Motor neuron (in vitro differentiated cells): ENCODE measurements around the gene FXYD4. TPM values are rescaled to one million over a fixed set of nuclear protein-coding genes. Genes with fewer than 3 reads are reported as not detected.

ENCODE experiments used
- ATAC-seq, 8 experiments: fragments of 200-7000 bp; cut with Tn5 transposase; replicated peaks in 6 of 8; 2 replicates each; pipeline ENCODE4 v1.8.0; 2021; ENCODE audit warnings: mild to moderate bottlenecking in 8 of 8, moderate library complexity in 8 of 8
- H3K27ac ChIP-seq, 2 donors: fragments of 250-450 bp; sonication (Bioruptor Pico); 2 replicates each; pipeline ENCODE4 v1.9.0; 2021; ENCODE audit warnings: antibody characterized with exemption in 2 of 2, mild to moderate bottlenecking in 2 of 2, moderate library complexity in 1 of 2
- H3K4me1 ChIP-seq, 2 donors: fragments of 250-450 bp; sonication (Bioruptor Pico); replicated peaks in 1 of 2; 2 replicates each; pipeline ENCODE4 v1.6.1; 2021; ENCODE audit warnings: antibody characterized with exemption in 2 of 2, mild to moderate bottlenecking in 2 of 2, moderate library complexity in 1 of 2
- H3K4me3 ChIP-seq, 5 donors: fragments of 250-450 bp; sonication (Bioruptor Pico); 2 replicates each; pipeline ENCODE4 v1.9.0; 2021; ENCODE audit warnings: antibody characterized with exemption in 5 of 5, mild to moderate bottlenecking in 5 of 5, moderate library complexity in 4 of 5
- WGBS, 10 experiments: fragments of 450-650 bp; shearing (Covaris generic); methylation state at CpG; one replicate each; pipeline ENCODE4 v1.0.0; 2022; 5-methylcytosine and 5-hydroxymethylcytosine counted together
- in situ Hi-C, 9 experiments: fragments of 400-800 bp; cut with MboI; loops; one replicate each; pipeline ENCODE4 v1.15.0; 2021; ENCODE audit warnings: low sequenced_read_pairs in 9 of 9, low pct_unique_long_range_greater_than_20kb in 2 of 9; ENCODE audit not compliant: unreplicated experiment in 9 of 9
- total RNA-seq, 8 experiments: library from RNA; unstranded; fragments of 300-600 nt; gene quantifications; 2 replicates each; pipeline versions ENCODE4 v1.2.3 to v1.2.4, GENCODE V29; 2022

FXYD4 gene
- total RNA-seq, 8 experiments from 2014 or later, result 0.29 TPM; not detected in 7

DNA sequence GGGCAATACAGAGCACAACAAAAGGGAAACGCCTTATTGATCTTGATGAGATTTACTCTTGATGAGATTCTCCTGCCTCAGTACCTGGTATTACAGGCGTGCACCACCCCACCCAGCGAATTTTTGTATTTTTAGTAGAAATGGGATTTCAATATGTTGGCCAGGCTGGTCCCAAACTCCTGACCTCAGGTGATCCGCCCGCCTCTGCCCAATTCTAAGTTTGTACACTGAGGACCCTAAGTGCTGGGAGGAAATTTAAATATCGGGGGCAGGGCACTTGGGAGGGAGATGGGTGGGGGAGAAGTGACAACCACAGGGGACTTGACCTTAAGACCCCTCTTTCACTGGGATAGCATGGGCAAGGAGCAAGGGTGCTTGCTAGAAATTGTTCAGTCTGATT lies 23.4 kb downstream of the FXYD4 start:
- peak overlapping the region in 3 of 5 donors; percentile 54 to 67 (median 57) for H3K4me3 ChIP-seq

DNA sequence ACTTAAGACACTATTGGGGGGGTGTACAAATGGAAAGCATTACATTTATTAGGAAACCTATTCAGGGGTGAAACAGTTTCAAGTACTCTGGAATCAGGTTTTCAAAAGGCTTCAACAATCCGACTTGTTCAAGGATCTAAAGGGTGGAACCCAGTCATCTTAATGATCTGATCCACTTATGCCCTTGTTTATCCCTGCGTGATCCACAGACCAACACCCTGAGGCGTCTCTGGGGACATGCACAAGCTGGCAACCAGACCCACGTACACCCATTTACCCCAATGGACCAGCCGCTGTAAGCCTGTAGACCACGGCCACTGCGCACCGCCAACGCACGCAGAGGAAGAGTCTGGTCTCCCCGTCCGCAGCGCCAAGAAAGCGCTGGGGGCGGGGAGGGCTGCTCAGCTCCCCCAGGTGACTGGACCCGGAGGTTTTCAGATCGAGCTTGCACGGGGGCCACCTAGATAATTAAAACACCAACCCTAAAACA lies 24.2 kb downstream of the FXYD4 start:
- ATAC-seq, result peak in 2 of 8 experiments; percentile 0 to 1
- Histone ChIP-seq H3K27ac (peak overlapping the region; percentile 95), H3K4me3 (peak overlapping the region; percentile 54 to 90 (median 67)), H3K4me1 (peaks cover 15 to 19% of the 10 kb centered on the region in 2 donors)
- in situ Hi-C loops, result no loop called here
- WGBS, 10 experiments, result 0 to 29% (median 14%) methylated on average over 1 to 14 of the region's 18 CpGs; no CpG with 5 or more reads in 3 of the 10 experiments

More for the DNA sequence above, 23.4 kb downstream of the FXYD4 start:
- in situ Hi-C loops, result no loop called here
- Histone ChIP-seq H3K27ac (no peak overlapping the region), H3K4me1 (peaks cover 15 to 19% of the 10 kb centered on the region in 2 donors)
- WGBS, 10 experiments, result 50 to 100% (median 80%) methylated on average over 1 to 3 of the region's 6 CpGs; no CpG with 5 or more reads in 5 of the 10 experiments
- no peak for ATAC-seq

DNA sequence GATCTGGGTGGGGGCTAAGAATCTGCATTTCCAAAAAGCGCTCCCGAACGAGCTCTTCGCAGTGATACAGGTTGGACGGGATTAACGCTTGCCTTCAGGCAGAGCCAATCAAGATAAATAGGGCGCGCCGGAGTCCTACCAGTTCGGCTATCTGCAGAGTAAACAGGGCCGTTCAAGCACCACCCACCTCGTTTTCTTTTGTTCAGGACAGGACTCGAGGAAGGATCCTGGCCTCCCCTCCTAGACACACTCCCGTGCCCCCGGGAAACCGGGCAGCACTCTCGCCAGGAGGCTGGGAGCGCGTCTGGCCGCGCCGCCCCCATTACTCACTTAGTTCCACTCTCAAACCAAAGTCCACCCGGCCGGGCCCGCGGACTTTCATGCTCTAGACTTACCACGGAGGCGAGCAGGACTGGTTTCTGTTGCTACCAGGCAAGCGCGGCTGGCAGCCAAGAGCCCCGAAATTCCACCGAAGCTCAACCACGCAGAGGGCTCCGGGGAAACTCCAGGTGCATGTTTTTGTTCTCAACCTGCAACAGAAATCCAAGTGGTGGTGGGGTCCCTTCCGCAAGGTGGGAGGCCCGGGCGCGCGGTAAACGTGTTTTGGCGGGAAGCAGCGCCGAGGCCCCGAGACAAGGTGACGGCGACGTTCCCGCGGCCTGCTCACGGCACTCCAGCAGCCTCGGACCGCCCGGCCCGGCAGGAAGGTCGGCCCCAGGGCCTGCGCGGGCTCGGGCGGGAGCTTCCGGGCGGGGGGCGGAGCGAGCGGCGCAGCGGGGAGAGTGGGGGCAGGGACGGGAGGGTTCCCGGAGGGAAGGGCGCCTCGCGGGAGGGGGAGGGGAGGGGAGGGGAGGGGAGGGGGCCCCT lies 24.9 kb downstream of the FXYD4 start:
- 0 to 10% (median 0%) methylated on average over 2 to 15 of the region's 71 CpGs; no CpG with 5 or more reads in 5 of the 10 experiments for WGBS, 10 experiments
- peak; percentile 61 to 84 (median 78) for ATAC-seq
- Histone ChIP-seq H3K4me3 (peak overlapping the region; percentile 54 to 90 (median 67)), H3K27ac (peak overlapping the region; percentile 95), H3K4me1 (peaks cover 15 to 19% of the 10 kb centered on the region in 2 donors)
- in situ Hi-C loops, result no loop called here

DNA sequence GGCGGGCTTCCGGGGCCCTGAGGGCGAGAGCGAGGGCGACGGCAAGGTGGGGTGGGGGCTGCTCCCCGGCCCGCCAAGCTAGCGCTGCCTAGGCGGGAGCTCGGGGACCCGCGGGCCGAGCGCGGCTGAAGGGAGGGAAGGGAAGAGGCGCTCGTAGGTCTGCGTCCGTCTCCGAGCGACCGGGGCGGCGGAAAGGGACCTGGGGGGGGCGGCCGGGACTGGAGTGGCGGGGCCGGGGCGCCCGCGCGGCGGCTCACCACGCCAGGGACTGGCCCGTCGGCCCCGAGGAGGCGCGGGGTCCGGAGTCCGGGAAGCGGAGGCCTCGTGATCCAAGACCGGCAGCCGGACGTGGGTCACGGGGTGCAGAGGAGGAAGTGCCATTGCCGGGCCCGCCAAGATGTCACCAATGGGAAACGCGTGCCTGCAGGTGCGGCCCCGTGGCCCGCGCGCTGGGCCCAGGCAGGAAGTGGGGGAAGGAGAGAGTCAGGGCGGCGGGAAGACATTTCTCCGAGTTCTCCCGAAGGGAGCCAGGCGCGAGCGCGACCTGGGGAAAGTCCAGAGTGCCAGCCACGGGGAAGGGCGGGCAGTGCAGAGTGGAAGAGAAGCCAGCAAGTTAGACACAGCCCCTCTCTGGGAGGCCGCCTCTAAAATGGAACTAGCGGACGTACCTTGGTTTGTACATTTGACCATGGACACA lies 25.6 kb downstream of the FXYD4 start:
- 0 to 11% (median 0%) methylated on average over 1 to 3 of the region's 70 CpGs; no CpG with 5 or more reads in 5 of the 10 experiments for WGBS, 10 experiments
- peak; percentile 62 to 88 (median 86) for ATAC-seq
- in situ Hi-C loops, result no loop called here
- Histone ChIP-seq H3K4me3 (peak overlapping the region; percentile 54 to 90 (median 67)), H3K27ac (peak overlapping the region; percentile 95), H3K4me1 (peaks cover 17 to 19% of the 10 kb centered on the region in 2 donors)

DNA sequence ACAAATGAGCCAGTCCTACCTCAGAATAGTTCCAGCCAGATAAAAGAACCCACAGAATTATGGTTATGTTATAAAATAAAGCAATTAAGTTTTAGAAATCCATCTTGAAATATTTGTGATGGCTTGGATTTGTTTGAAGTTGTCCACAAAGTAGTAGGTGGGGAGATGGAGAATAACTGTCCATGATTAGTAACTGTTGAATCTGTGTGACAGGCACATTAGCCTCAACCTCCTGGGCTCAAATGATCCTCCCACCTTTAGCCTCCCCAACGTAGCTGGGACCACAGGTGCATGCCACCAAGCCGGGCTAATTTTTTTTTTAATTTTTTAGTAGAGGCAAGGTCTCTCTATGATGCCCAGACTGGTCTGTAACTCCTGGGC lies 27.5 kb downstream of the FXYD4 start:
- 56 to 100% (median 75%) methylated on average over 1 to 2 of the region's 2 CpGs; no CpG with 5 or more reads in 7 of the 10 experiments for WGBS, 10 experiments
- Histone ChIP-seq H3K27ac (no peak overlapping the region), H3K4me3 (no peak overlapping the region), H3K4me1 (peaks cover 19 to 20% of the 10 kb centered on the region in 2 donors)
- in situ Hi-C loops, result no loop called here
- ATAC-seq, result no peak

DNA sequence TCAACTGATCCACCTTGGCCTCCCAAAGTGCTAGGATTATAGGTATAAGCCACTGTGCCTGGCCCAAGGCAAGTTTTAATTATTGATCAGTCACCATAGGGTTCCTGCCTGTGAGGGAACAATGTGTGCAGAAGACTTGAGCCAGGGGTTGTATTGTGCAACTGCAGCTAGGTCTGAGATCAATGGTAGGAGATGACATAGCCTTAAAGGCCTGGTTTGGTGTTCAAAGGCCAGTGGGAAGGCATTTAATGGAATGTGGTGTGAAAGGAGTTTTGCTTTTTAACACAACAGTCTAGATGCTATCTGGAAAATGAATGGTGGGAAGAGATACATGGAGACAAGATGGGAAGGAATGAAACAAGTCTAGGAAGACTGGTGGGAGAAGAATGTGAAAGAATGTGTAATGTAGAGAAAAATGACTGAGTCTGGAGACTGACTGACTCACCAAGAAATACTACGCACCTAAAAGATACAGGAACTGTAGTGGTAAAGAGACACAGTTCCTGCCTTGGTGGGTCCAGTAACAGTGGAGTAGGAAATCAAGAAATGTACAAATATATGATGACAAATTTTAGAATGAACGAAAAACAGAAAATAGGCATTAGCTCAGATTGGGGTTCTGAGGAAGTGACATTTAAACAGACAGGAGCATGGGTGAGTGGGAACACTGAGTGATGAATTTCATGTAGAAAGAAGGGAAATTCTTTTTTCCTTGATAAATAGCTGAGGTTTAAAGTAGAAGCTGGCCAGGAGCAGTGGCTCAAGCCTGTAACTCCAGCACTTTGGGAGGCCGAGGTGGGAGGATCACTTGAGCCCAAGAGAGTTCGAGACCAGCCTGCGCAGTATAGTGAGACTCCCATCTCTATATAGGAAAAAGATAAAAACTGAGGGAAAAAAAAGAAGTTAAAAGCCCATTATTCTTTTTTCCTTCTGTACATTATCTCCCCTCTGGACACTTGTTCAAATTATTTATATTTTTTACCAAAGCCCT lies 28.2 kb downstream of the FXYD4 start:
- Histone ChIP-seq H3K4me3 (no peak overlapping the region), H3K4me1 (peaks cover 19 to 20% of the 10 kb centered on the region in 2 donors), H3K27ac (no peak overlapping the region)
- in situ Hi-C loops, result no loop called here
- 43 to 100% (median 87%) methylated on average over 1 to 5 of the region's 5 CpGs for WGBS, 10 experiments
- no peak for ATAC-seq

DNA sequence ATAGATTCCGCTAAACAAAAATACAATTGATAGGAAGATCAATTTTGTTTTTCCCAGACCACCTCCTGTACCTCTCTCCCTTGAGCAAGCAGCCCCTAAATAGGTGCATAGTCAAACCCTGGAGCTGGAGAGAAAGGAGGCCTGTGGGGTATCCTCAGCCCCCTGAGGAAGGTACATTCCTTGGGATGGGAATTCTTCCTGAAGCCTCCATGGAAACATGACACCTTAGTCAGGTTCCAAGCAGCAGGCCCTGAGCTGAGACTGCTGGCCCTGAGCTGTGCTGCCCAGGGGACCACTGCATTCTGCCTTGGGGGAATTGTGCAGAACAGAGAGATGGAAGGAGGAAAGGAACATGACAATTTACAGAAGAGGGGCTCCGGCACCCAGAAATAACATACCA lies 30.2 kb downstream of the FXYD4 start:
- no peak for ATAC-seq
- H3K27ac ChIP-seq, result no peak overlapping the region
- H3K4me3 ChIP-seq, result no peak overlapping the region
- in situ Hi-C loops, result no loop called here
- WGBS, 10 experiments, result 83 to 100% (median 100%) methylated on average over 1 to 2 of the region's 2 CpGs; no CpG with 5 or more reads in 3 of the 10 experiments
- peaks cover 13 to 16% of the 10 kb centered on the region in 2 donors for H3K4me1 ChIP-seq

DNA sequence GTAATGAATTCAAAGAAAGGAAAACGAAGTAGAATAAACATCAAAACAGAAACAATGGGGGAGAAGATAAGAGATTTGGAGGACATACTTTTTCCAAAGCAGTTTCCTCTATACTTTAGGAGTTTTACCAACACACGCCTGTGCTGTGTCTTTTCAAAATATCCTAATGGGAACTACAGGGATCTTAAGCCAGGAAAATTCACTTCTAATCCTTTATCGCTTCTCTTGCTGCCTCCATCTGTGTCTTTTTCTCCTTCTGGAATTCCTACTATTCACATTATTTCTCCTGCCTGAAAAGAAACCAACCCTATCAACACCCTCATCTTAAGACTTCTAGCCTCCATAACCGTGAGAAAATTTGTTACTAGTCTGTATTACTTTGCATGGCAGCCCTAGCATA lies 30.7 kb downstream of the FXYD4 start:
- H3K4me1 ChIP-seq, result peaks cover 13 to 17% of the 10 kb centered on the region in 2 donors
- no peak for ATAC-seq
- no peak overlapping the region for H3K27ac ChIP-seq
- H3K4me3 ChIP-seq, result no peak overlapping the region
- in situ Hi-C loops, result no loop called here
- WGBS, 10 experiments, result 50 to 82% (median 68%) methylated on average over 2 to 4 of the region's 4 CpGs

DNA sequence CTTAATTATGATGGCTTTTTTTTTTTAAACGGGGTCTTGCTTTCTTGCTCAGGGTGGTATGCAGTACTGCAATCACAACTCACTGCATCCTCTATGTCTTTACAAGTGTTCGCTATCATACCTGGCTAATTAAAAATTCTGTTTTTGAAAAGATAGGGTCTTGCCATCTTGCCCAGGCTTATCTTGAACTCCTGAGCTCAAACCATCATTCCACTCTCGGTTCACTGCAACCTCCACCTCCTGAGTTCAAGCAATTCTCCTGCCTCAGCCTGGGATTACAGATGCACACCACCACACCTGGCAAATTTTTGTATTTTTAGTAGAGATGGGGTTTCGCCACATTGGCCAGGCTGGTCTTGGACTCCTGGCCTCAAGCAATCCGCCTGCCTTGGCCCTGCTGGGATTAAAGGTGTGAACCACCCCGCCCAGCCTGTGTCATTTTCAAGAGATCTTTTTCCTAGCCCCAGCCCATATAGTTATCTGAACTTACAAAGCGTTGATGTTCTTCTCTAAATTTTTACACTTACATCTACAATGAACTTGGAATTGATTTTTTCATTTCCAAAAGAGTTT lies 31.5 kb downstream of the FXYD4 start:
- in situ Hi-C loops, result no loop called here
- no peak for ATAC-seq
- peaks cover 12% of the 10 kb centered on the region in 2 donors for H3K4me1 ChIP-seq
- H3K27ac ChIP-seq, result no peak overlapping the region
- 13 to 100% (median 86%) methylated on average over 1 to 6 of the region's 7 CpGs for WGBS, 10 experiments
- H3K4me3 ChIP-seq, result no peak overlapping the region

DNA sequence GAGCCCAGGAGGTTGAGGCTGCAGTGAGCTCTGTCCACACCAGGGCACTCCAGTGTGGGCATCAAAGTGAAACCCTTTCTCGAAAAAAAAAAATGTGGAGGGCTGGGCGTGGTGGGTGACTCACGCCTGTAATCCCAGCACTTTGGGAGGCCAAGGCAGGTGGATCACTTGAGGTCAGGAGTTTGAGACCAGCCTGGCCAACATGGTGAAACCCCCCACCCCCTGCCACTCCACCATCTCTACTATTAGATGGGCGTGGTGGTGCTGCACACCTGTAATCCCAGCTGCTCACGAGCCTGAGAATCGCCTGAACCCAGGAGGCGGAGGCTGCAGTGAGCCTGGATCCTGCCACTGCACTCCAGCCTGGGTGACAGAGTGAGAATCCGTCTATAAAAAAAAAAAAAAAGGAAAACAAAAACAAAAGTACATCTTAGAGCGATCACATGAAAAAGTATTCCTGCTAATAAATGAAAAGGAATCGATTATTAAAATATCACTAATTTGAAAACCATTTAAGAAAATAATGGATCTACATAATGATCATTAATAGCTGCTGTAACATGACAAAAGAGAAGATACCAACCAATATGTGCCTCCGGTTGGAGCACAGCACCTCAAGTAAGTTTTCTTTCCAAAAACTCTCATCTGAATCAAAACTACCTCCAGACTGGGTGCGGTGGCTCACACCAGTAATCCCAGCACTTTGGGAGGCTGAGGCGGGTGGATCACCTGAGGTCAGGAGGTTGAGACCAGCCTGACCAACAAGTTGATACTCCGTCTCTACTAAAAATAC lies 32.7 kb downstream of the FXYD4 start:
- Histone ChIP-seq H3K4me3 (no peak overlapping the region), H3K27ac (no peak overlapping the region), H3K4me1 (peaks cover 5% of the 10 kb centered on the region in 2 donors)
- 56 to 100% (median 82%) methylated on average over 2 to 10 of the region's 14 CpGs for WGBS, 10 experiments
- no peak for ATAC-seq
- in situ Hi-C loops, result no loop called here

DNA sequence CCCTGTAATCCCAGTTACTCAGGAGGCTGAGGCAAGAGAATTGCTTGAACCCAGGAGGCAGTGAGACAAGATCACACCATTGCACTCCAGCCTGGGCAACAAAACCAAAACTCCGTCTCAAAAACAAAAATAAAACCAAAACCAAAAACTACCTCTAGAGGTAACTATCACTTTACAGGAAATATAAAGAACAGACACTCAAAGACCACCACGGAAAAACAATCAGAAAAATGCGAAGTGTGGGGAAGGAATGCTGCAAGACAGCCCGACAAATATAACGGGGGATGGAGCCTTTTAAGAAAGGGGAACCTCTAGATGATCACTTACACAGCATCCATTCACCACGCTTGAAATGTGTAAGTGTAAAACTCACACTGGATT lies 33.3 kb downstream of the FXYD4 start:
- in situ Hi-C loops, result no loop called here
- 28 to 81% (median 74%) methylated on average over 1 to 6 of the region's 6 CpGs; no CpG with 5 or more reads in 1 of the 10 experiments for WGBS, 10 experiments
- Histone ChIP-seq H3K27ac (no peak overlapping the region), H3K4me1 (peaks cover 5 to 9% of the 10 kb centered on the region in 2 donors), H3K4me3 (no peak overlapping the region)
- ATAC-seq, result no peak
